Thyroid gland (tissue), 4 donors: ENCODE measurements around the gene JAG2.

Source experiments
- CTCF ChIP-seq, 6 experiments: fragments of 200-600 bp in 3 of 6; fragments of 450-650 bp in 3 of 6; sonication (generic) in 3 of 6; IDR thresholded peaks; one replicate each; pipeline ENCODE4 v1.5.1; 2016 to 2019; ENCODE audit warnings: antibody characterized with exemption in 6 of 6, mild to moderate bottlenecking in 2 of 6, inconsistent platforms in 1 of 6, moderate library complexity in 1 of 6
- POLR2A ChIP-seq, 2 donors: fragments of 450-650 bp; IDR thresholded peaks; one replicate each; pipeline ENCODE4 v1.6.1; 2017; ENCODE audit warnings: antibody characterized with exemption in 2 of 2, mild to moderate bottlenecking in 2 of 2, moderate library complexity in 1 of 2

GRCh38 chr14:105146976-105147635 lies 21.5 kb downstream of the JAG2 start:
- TF ChIP-seq CTCF (IDR thresholded peaks at IDR 0.05) (no peak), POLR2A (IDR thresholded peaks at IDR 0.05) (no peak)
